Hematopoietic multipotent progenitor cell treated with erythropoietin and hydrocortisone succinate and interleukin-3 and kit ligand, for 8 days (in vitro differentiated cells): ENCODE data around the gene DCTN3.
"Not testable (repeated sequence)": the region's sequence is repeated elsewhere in the genome, so short reads cannot be mapped to it uniquely, and the experiment has no call there.

ENCODE experiments used
- DNase-seq: peaks from one replicate; pipeline ENCODE4 v3.0.0-alpha.2; 2015

DCTN3 gene

GRCh38 chr9:34646211-34647083, 26.2 kb upstream of the DCTN3 start, which contains the start of gene GALT:
GALT (plus strand) TSS chr9:34646675; CDS start chr9:34646705, 30 bp downstream.
- DNase-seq, result peak; percentile 93

- no peak for DNase-seq
Observed at GRCh38 chr9:34644766-34645314, 24.5 kb upstream of the DCTN3 start.

- no peak for DNase-seq
Observed at GRCh38 chr9:34642679-34643078, 22.4 kb upstream of the DCTN3 start.

GRCh38 chr9:34639322-34639721, 19.0 kb upstream of the DCTN3 start:
- DNase-seq, result not testable (repeated sequence)

- no peak for DNase-seq
Observed at GRCh38 chr9:34638138-34638445, 17.8 kb upstream of the DCTN3 start.

- DNase-seq, result peak; percentile 94
Observed at GRCh38 chr9:34637356-34638137, 17.3 kb upstream of the DCTN3 start, which contains the start of gene SIGMAR1. SIGMAR1 (minus strand) TSS chr9:34637787; CDS start chr9:34637697, 90 bp downstream.

GRCh38 chr9:34636791-34637355, 16.6 kb upstream of the DCTN3 start:
- DNase-seq, result peak; percentile 56

- no peak for DNase-seq
Observed at GRCh38 chr9:34635556-34635955, 15.3 kb upstream of the DCTN3 start.

GRCh38 chr9:34634551-34635248, 14.4 kb upstream of the DCTN3 start:
- DNase-seq, result no peak

- peak; percentile 87 for DNase-seq
Observed at GRCh38 chr9:34633851-34634550, 13.7 kb upstream of the DCTN3 start.

GRCh38 chr9:34633166-34633565, 12.9 kb upstream of the DCTN3 start:
- DNase-seq, result no peak

- DNase-seq, result no peak
Observed at GRCh38 chr9:34630402-34631154, 10.3 kb upstream of the DCTN3 start.

GRCh38 chr9:34629491-34629808, 9.2 kb upstream of the DCTN3 start:
- no peak for DNase-seq

GRCh38 chr9:34628656-34629490, 8.6 kb upstream of the DCTN3 start, which contains the start of gene ARID3C:
ARID3C (minus strand) TSS chr9:34629066; CDS start chr9:34628014, 1,052 bp downstream.
- no peak for DNase-seq

- DNase-seq, result no peak
Observed at GRCh38 chr9:34627716-34628655, 7.7 kb upstream of the DCTN3 start.

- DNase-seq, result no peak
Observed at GRCh38 chr9:34625186-34625486, 4.8 kb upstream of the DCTN3 start.

- DNase-seq, result no peak
Observed at GRCh38 chr9:34624475-34625185, 4.3 kb upstream of the DCTN3 start.

- no peak for DNase-seq
Observed at GRCh38 chr9:34623374-34624235, 3.3 kb upstream of the DCTN3 start.
